CD4-positive, alpha-beta T cell treated with Interleukin-6 for 4 hours (primary cell): ENCODE results near the gene TNPO3.
A peak's percentile ranks its signal among the peaks of the same experiment; 100 is the strongest.
"Not testable (repeated sequence)": the region's sequence is repeated elsewhere in the genome, so short reads cannot be mapped to it uniquely, and the experiment has no call there.

ENCODE experiments used
- DNase-seq: peaks from one replicate; pipeline ENCODE4 v3.0.0-alpha.2; 2020; ENCODE audit warnings: mixed read lengths

TNPO3 gene

DNA sequence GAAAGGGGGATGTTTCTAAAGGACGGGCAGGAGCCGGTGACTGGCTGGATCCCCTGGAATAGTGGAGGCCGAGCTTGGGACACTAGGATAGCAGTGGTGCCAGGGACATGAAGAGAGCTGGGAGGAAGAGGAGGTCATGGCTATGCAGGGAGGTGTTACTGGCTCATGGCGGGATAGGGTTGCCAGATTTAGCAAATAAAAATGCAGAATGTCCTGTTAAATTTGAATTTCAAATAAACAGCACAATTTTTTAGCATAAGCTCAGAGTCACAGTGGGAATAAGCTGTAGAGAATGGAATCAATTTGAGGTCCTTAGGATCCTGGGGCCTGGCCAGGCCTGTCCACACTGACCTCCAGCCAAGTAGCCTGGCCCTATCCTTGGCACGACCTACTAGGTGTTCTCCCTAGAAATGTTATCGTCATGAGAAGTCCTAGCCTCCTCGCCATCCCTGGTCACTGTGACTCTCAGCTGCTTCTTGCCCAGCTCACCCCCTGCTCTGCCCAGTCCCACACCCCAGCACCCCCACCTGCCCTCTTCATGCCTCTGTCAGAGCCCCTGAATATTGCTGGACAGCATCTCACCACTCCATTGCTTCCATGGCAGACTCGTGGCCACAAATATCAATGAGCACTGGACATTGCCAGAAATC lies 136.8 kb downstream of the TNPO3 start:
- no peak for DNase-seq

GRCh38 chr7:128917122-128917521 lies 137.8 kb downstream of the TNPO3 start:
- no peak for DNase-seq

GRCh38 chr7:128916643-128916915 lies 138.3 kb downstream of the TNPO3 start:
- DNase-seq: no peak

DNA sequence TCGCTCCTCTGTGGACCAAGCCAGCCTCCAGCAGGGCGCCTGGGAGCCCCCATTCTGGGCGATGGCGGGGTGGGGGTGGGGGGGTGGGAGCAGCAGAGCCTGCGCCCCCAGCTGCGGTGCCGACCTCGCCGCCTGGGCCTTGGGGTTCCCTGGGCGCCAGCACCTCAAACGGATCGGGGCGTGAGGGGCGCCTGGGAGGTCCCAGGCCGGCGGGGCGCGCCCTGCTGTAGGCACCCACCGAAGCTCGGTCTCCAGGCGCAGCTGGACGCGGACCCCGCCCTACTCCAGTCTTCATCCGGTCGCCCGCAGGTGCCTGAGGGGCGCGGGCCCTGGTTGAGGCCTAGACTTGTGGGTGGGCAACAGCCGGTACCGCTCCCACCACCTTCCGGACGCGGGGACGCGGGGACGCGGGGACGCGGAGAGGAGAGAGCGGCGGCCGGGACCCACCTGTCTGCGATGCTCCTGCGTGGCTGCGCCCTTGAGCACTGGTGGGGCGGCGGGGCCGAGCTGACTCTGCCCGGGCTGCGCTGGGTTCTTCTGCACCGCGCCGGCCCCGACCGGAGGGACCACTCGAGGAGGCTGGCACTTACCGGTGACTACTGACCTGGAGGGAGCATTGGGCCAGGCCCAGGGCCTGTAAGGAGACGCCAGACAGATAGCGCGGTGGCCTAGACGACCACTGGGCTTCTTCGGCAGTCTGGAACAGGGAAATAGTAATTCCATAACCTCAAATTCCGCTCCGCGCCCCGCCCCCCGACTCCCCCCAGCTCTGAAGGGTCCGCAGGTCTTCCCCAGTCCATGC lies 138.9 kb downstream of the TNPO3 start:
- no peak for DNase-seq

DNA sequence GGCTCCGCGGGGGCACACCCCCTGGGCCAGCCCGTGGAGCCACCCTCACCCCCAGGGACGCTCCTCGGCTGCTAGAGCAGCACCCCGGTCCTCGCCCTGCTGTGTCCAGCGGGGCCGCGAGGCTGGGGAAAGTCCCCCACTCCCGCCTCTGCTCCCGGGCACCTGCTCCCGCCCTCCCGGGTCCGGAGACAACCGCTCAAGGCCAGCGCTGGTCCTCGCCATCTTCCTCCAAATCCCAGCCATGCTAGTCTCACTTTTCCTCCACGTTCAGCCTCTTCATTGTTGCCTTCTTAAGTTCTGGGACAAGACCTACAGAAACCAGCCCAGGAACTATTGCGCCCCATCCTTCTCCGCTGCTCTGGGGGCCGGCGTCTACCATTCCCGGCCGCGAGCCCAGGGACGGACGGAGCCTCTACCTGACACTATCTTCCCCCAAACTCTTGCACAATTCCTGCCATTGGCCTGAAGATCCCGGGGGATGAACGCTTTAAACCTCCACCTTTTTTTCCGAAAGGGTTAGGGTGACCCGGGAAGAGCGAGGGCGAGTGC lies 139.6 kb downstream of the TNPO3 start:
- DNase-seq: no peak

GRCh38 chr7:128914566-128915151 lies 140.3 kb downstream of the TNPO3 start:
- DNase-seq: no peak

GRCh38 chr7:128913870-128914565 lies 140.9 kb downstream of the TNPO3 start:
- DNase-seq: no peak

DNA sequence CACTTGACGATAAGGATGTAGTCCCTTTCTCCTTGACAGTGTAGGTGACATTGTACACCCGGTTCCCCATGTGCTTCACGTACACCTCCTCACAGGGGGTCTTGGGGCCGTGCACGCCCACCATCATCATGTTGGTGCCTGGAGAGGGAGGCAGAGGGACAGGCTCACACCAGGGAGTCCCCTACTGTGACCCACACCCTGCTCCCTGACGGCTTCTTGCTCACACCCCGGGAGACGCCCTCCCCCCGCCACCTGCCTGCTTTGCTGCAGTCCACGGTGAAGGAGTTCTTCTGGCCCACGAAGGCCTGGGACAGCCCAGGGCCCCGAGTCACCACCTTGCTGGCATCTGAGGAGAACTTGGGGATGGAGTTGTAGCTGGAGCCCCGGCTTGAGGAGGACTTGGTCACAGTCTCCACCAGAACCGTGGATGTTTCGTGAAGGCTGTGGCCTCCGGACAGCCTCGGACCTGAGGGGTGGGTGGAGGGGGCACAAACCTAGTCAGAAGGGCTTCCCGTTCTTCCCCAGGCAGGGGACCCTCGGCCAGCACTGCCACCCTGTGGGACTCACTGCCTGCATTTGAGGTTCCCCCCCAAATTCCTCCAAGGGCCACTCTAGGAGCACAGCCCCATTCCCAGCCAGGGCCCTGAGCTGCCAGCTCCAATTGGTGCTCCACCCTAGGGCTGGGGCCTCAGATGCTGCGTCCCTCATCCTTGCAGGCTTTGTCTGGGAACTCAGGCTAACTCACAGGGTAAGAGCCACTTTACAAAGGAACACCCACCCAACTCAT lies 142.0 kb downstream of the TNPO3 start:
- not testable (repeated sequence) for DNase-seq

- no peak for DNase-seq
Observed at GRCh38 chr7:128912281-128912680, 142.6 kb downstream of the TNPO3 start.

DNA sequence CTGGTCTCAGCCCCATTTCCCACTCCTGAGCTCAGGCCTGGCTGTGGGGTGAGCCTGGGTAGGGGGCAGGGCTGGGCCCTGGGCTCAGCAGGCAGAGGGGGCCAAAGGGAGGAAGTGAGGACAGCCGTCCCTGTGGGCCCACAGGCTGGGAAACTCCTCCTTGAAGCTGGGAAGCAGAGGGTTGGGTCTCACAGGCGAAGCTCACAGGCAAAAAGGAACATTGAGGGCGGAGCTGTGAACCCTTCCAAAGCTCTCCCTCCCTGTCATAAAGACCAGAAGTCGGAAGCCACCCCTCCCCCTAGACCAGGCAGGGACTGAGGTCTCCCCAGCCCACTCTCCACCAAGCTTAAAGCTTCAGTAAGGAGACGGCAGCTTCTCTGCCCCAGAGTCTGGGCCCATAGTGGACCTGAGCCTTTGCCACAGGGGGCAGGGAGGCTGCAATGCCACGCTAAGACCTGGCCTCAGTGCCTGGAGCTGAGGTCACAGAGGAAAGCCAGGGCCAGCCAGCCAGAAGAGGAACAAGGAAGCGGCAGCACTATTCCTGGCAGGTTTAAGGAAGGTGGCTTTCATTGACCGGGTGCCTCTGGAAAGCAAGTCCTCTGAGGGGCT lies 143.4 kb downstream of the TNPO3 start:
- no peak for DNase-seq

- no peak for DNase-seq
Observed at GRCh38 chr7:128910569-128910945, 144.4 kb downstream of the TNPO3 start, which contains the start of gene KCP. Gene KCP (minus strand): TSS chr7:128910709. CDS start chr7:128910676, 33 bp downstream.

DNA sequence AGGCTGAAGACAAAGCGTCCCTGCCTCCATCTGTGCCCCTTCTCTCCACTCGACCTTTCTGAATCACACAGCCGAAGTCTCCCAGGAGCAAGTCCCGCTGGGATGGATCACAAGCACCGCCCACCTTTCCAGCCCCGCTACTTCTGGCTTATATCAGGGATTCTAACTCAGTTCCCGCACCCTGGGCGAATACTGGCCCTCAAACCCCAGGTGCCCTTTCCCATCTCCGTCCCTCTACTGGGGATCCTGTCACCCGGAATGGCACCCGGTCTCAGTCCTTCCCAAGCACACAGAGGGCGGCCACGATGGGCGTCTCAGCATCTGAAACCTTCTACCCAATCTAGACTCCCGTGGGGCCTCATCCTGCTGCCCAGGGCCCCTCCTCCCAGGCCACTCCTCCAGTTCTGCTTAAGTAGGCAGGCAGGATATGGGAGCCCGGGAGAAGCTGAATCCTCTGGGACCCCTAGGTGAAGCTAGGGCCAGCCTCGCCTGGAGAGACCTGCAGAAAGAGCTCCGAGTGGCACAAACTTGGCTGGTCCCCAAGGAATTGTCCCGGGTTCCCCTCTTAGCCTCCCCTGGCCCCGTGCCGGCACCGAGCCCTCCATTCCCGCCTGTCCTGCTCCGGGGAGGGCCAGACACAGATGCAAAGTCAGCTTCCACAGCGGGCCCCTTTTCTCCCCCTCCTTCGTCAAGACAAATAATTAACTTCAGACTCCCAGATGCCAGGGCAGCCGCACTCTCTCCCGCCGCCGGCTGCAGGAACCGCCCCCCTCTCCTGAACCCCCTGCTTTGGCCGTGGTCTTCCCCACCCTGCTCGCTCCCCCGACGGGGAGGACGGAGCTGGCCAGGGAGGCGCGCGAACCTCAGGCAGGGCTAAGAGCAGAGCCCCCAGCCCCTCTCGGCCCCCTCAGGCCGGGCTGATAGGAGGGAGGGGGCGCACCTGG lies 145.0 kb downstream of the TNPO3 start:
- DNase-seq: no peak

DNA sequence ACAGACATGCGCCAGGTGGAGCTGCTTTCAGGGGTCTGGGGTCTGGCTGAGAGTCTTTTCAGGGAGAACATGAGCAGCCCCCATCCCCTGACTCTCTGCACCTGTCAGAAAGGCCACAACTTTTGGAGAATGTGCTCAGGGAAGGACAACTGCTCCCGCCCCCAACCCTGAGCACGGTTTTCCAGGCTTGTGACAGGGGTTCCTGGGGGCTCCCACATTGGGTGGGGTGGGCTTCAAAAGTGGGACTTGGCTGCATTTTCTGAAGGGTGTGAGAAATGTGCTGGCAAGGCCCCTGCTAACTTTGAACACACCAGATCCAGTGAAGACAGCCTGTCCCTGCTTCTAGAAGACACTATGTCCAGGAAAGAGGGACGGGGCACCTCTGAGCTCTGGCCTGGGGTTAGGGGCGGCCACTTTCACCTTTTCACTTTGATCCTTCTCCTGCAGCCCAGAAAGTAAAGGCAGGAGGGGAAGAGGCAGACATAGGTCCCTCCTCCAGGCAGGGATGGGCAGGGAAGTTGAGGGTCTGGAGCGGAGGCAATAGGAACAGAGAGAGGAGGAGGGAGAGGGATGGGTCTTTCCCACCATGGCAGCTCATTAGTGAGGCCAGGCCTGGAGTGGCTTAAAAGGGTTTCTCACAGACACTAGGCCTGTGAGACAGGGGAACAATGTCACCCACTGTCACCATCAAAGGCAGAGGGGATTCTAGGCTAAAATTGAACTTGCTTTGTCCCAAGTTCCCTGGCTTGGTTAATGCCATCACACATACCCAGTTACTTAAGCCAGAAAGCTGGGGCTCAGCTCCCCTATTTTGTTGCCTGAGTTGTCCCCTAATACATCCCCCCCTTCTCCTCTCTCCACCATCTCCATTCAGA lies 145.9 kb downstream of the TNPO3 start:
- DNase-seq: no peak

DNA sequence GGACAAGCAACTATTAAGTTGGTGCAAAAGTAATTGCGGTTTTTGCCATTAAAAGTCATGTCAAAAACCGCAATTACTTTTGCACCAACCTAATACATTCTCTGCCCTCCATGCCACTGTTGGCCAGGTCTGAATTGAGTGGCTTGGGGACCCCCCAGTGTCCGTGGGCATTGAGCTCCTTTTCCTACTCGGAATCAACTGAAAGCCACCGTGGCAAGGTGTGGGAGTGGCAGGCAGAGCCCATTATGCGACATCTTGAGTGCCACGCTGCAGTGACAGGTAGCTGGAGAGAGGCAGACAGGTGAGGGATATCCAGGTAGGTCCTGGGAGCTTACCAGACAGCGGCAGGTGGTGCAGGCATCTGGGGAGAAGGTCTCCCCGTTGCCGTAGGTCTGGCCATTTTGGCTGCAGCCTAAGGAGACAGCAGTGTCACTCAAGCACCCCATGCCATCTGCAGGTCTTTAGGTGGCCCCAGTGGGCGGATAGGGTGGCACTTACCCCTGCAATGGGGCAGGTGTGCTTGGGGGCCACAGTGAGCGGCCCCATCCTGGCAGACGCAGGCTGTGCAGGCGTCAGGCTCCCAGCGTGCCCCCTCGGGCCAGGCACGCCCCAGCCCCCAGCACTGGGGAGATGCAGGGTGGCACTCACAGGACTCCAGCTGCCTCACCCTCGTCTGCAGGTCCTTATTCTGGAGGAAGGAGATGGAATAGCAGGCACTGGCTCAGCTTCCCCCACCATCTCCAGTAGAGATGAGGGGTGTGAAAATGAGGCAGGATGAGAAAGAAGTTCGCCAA lies 147.9 kb downstream of the TNPO3 start:
- no peak for DNase-seq

DNA sequence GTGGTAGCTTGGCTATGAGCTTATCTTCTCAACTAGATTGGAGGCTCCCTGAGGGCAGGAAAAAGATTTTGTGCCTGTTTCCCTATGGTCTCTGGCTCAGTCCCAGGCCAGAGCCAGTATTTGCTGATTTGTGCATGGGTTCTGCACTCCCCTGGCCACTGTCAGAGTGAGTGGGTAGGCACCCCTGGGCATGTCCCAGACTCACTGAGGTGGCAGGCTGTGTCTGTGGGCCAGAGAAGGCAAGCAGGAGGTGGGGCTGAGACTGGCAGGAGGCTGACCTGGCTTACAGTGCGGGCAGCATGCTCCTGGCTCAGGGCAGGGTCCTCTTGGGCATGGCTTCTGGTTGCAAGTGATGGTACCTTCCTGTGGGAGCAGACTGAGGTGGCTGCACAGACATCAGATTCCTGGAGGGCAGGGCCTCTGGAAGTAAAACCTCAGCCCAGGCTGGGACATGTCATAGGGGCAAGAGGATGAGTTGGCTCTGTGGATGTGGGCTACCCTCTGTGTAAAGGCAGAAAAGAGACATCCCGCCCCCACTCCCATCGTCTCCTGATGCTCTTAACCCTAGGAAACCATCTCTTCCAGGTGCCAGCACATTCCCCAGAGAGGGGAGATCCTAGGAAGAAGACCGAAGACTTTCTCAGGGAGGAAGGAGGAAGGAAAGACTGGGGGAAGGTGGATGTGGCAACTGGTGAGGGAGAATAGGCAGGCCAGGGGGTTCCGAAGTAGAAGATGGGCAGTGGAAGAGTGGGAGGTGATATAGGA lies 148.7 kb downstream of the TNPO3 start:
- DNase-seq: no peak

GRCh38 chr7:128904381-128905197 lies 150.3 kb downstream of the TNPO3 start:
- DNase-seq: peak; percentile 28
